Sigmoid colon (tissue), 4 donors: ENCODE data around the gene MGST3.

ENCODE experiments used
- POLR2A ChIP-seq, 2 donors: fragments of 450-650 bp; IDR thresholded peaks; one replicate each; pipeline ENCODE4 v1.6.1; 2016; ENCODE audit warnings: antibody characterized with exemption in 2 of 2, mild to moderate bottlenecking in 2 of 2, moderate library complexity in 2 of 2
- POLR2AphosphoS5 ChIP-seq, 4 donors: sonication (generic); formaldehyde crosslinking; IDR thresholded peaks; one replicate each; pipeline ENCODE4 v1.6.1; 2017; ENCODE audit warnings: antibody characterized with exemption in 4 of 4
- TF ChIP-seq, protein P1 (sequence below), 4 experiments: fragments of 450-650 bp in 3 of 4; fragments of 200-600 bp in 1 of 4; IDR thresholded peaks; one replicate each; pipeline ENCODE4 v1.5.1; 2016 to 2019; ENCODE audit warnings: antibody characterized with exemption in 4 of 4, mild to moderate bottlenecking in 3 of 4, moderate library complexity in 2 of 4

- no peak for TF ChIP-seq POLR2A (IDR thresholded peaks at IDR 0.05)
- TF ChIP-seq, protein P1, sequence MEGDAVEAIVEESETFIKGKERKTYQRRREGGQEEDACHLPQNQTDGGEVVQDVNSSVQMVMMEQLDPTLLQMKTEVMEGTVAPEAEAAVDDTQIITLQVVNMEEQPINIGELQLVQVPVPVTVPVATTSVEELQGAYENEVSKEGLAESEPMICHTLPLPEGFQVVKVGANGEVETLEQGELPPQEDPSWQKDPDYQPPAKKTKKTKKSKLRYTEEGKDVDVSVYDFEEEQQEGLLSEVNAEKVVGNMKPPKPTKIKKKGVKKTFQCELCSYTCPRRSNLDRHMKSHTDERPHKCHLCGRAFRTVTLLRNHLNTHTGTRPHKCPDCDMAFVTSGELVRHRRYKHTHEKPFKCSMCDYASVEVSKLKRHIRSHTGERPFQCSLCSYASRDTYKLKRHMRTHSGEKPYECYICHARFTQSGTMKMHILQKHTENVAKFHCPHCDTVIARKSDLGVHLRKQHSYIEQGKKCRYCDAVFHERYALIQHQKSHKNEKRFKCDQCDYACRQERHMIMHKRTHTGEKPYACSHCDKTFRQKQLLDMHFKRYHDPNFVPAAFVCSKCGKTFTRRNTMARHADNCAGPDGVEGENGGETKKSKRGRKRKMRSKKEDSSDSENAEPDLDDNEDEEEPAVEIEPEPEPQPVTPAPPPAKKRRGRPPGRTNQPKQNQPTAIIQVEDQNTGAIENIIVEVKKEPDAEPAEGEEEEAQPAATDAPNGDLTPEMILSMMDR (IDR thresholded peaks at IDR 0.05) = no peak
- no peak for TF ChIP-seq POLR2AphosphoS5 (IDR thresholded peaks at IDR 0.05)
Observed at GRCh38 chr1:165697491-165697880, 66.5 kb downstream of the MGST3 start.
